Stimulated activated CD8-positive, alpha-beta memory T cell treated with anti-CD3 and anti-CD28 coated beads, Interleukin-2, amount 100 ng/mL, for 48 hours (primary cell): Measurements from ENCODE around the gene CAMK1.

Experiments used
- DNase-seq, 2 donors: peaks; one replicate each; pipeline ENCODE4 v3.0.0-alpha.2; 2020; ENCODE audit warnings: low read depth in 2 of 2

Gene CAMK1

GRCh38 chr3:9710174-9710739, 59.5 kb downstream of the CAMK1 start:
- DNase-seq: no peak
